Gastrocnemius medialis (tissue), 4 donors: ENCODE data around the gene APOBEC3B.

Experiments used
- POLR2A ChIP-seq, 2 donors: fragments of 450-650 bp; IDR thresholded peaks; one replicate each; pipeline ENCODE4 v1.6.1; 2017; ENCODE audit warnings: antibody characterized with exemption in 2 of 2, mild to moderate bottlenecking in 2 of 2, moderate library complexity in 2 of 2
- TF ChIP-seq, protein P1 (sequence below), 5 experiments: fragments of 450-650 bp in 3 of 5; fragments of 200-600 bp in 2 of 5; sonication (generic) in 2 of 5; IDR thresholded peaks in 4 of 5; conservative IDR thresholded peaks in 1 of 5; 1 replicate in 4 of 5; 2 replicates in 1 of 5; pipeline ENCODE4 v1.5.1; 2016 to 2019; ENCODE audit warnings: antibody characterized with exemption in 5 of 5, mild to moderate bottlenecking in 3 of 5, moderate library complexity in 3 of 5

- TF ChIP-seq, protein P1, sequence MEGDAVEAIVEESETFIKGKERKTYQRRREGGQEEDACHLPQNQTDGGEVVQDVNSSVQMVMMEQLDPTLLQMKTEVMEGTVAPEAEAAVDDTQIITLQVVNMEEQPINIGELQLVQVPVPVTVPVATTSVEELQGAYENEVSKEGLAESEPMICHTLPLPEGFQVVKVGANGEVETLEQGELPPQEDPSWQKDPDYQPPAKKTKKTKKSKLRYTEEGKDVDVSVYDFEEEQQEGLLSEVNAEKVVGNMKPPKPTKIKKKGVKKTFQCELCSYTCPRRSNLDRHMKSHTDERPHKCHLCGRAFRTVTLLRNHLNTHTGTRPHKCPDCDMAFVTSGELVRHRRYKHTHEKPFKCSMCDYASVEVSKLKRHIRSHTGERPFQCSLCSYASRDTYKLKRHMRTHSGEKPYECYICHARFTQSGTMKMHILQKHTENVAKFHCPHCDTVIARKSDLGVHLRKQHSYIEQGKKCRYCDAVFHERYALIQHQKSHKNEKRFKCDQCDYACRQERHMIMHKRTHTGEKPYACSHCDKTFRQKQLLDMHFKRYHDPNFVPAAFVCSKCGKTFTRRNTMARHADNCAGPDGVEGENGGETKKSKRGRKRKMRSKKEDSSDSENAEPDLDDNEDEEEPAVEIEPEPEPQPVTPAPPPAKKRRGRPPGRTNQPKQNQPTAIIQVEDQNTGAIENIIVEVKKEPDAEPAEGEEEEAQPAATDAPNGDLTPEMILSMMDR (IDR thresholded peaks at IDR 0.05 in 4 of 5, conservative IDR thresholded peaks at IDR 0.05 in 1 of 5), result no peak
- TF ChIP-seq POLR2A (IDR thresholded peaks at IDR 0.05), result no peak
These were observed 24.9 kb upstream of the APOBEC3B start, which contains the start of gene APOBEC3A for GRCh38 chr22:38957046-38957770.
